Measurements from ENCODE around the gene RAB42.
"Not testable (repeated sequence)": the region's sequence is repeated elsewhere in the genome, so short reads cannot be mapped to it uniquely, and the experiment has no call there.

The RAB42 gene

DNA sequence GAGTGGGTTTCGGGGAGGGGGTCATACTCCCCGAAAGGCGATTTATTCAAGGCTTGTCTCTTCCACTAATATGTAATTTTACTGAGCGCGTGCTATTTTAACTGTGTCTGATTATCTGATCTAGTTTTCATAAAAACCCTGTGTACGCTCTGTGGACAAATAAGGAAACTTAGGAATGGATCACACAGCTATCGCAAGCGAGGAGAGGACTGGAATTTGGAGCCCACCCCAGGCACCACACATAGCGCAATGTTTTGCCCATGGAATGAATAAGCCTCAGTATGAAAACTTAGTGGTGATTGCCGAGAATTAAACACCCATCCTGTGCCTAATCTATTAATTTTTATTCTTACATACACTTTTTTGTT is 9.8 kb upstream of the RAB42 start:
- DNase-seq (ENCODE audit: low read depth in 2 of 3, low spot score in 2 of 3), result no peak

- DNase-seq (ENCODE audit: low read depth in 2 of 3, low spot score in 2 of 3), result not testable (repeated sequence)
These were observed 5.3 kb upstream of the RAB42 start for GRCh38 chr1:28586585-28587391.

DNA sequence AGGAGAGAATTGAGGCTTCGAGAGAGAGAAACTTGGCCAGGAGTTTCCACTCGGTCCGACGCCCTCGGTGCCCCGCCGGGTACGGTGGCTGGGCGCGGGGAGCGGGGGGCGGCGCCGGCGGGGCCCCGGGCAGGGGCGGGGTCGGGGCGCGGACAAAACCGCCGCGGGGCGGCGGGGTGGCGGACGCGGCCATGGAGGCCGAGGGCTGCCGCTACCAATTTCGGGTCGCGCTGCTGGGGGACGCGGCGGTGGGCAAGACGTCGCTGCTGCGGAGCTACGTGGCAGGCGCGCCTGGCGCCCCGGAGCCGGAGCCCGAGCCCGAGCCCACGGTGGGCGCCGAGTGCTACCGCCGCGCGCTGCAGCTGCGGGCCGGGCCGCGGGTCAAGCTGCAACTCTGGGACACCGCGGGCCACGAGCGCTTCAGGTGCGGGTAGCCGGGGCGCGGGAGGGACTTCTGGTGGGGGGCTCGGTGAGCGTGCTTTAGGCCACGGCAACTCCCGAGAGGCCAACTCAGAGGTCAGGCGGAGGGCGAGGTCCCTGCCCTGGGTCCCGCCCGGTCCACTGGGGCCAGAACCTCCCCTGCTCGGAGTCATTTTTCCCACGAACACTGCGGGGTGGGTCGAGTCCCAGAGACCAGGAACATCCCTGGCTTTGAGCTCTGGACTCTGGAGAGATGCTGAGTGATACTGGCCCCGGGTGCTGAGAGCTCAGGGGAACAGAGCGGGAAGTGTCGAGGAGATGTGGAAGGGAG is 431 bp downstream of the RAB42 start:
- no peak for DNase-seq (ENCODE audit: low read depth in 2 of 3, low spot score in 2 of 3)

DNA sequence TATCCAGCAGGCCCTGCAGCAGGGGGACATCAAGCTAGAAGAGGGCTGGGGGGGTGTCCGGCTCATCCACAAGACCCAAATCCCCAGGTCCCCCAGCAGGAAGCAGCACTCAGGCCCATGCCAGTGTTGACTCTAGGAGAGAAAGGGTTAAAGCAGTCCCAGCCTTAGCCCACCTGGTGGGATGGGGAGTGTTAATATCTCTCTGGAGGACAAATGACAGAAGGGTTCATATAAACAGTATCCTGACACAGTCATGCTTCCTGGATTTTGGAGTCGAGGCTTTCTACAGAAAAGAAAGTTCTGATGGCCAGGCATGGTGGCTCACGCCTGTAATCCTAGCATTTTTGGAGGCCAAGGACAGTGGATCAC is 1.9 kb downstream of the RAB42 start:
- DNase-seq (ENCODE audit: low read depth in 2 of 3, low spot score in 2 of 3), result not testable (repeated sequence)

DNA sequence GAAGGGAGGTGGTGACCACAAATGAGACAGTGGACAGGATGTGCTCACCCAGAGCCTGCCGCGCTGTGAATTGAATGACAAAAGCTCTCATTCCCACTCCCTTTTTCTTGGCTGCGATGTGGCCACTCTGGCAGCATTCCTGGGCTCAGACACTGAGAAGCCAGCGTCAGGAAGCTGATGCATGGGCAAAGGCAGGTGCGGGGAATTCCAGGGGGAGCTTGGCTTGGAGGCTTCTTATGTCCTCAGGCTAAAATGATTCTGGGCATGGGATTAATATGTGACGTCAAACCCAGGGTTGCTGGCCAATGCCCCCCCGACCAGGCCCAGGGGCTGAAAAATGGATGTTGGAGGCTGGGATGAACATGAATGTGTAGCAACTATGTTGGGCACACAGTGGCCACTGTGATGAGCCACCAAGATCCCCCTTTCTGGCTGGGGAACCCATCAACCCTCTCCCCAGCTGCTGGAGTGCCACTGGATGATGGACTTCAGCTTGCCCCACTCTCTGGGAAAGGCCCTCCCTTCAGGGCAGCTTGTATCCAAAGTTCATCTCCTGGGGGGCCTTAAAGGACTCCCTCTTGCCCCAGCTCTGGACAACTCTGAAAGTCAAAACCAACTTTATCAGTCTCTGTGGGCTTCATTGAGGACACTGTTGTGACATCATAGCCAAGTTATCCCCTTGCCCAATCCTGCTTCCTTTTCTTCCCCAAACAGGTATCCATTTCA is 2.8 kb downstream of the RAB42 start:
- not testable (repeated sequence) for DNase-seq (ENCODE audit: low read depth in 2 of 3, low spot score in 2 of 3)

DNA sequence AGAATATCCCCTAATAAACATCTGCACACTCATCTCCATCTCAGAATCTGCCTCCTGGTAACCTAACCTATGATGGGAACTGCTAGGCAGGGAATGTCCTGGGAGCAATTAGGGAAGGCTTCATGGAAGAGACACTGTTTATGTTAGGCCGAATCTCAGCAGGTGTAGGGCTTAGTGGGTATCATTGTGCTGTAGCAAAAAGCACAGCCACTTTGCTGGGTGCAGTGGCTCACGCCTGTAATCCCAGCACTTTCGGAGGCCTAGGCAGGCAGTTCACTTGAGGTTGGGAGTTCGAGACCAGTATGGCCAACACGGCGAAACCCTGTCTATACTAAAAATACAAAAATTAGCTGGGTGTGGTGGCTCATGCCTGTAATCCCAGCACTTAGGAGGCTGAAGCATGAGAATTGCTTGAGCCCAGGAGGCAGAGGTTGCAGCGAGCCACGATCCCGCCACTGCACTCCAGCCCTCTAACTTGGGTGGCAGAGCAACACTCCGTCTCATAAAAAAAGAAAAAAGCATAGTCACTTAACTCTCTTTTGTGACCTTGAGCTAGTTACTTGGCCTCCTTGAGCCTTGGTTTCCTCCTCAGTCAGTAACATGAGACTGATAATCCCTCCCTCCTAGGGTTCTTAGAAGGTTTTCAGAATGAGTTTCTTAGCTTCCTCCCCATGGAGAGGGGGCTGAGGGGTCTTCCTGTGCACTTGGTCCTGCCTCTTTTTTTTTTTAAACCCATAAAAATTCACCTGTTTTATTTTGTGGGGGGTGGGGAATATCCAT is 3.5 kb downstream of the RAB42 start:
- no peak for DNase-seq (ENCODE audit: low read depth in 2 of 3, low spot score in 2 of 3)

GRCh38 chr1:28596276-28596675 is 4.2 kb downstream of the RAB42 start:
- DNase-seq (ENCODE audit: low read depth in 2 of 3, low spot score in 2 of 3), result not testable (repeated sequence)

DNA sequence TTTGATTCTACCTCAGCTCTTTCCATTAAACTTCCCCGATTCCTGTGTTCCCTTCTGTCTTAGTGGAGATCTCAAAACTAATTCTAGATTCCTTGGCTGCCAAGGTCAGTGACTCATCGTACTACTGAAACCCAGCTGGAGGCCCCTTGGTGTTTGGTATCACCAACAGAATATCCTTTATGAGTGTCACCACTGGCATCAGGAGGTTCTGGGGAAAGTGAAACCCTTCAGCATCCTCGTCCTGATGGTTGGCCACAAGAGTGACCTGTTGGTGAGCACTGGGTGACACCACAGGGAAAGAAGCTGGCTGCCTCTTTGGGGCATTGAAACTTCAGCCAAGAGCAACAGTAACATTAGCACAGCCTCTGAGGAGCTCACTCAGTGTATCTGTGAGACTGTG is 9.6 kb downstream of the RAB42 start:
- DNase-seq (ENCODE audit: low read depth in 2 of 3, low spot score in 2 of 3), result no peak

GRCh38 chr1:28602536-28603439 is 10.7 kb downstream of the RAB42 start:
- no peak for DNase-seq (ENCODE audit: low read depth in 2 of 3, low spot score in 2 of 3)

DNA sequence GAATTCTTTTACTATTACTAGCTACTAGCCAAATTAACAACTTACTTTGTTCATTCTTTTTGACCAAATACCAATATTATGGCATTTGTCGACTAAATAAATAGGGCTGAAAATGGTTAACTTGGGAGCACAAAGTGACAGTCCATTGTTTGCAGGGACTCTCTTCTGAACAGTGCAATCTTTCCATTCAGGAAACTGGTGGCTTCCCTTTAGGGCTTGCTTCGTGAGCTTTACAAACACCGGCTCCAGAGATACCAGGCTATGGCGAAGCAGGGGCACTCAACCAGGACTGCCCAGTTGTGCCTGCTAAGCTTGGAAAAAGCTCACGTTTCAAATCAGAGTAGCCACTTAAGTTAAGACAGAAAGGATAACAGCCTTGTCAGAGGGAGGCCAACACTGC is 12.3 kb downstream of the RAB42 start:
- DNase-seq (ENCODE audit: low read depth in 2 of 3, low spot score in 2 of 3), result no peak

- DNase-seq (ENCODE audit: low read depth in 2 of 3, low spot score in 2 of 3), result no peak
These were observed 12.9 kb downstream of the RAB42 start for GRCh38 chr1:28604962-28605361.

DNA sequence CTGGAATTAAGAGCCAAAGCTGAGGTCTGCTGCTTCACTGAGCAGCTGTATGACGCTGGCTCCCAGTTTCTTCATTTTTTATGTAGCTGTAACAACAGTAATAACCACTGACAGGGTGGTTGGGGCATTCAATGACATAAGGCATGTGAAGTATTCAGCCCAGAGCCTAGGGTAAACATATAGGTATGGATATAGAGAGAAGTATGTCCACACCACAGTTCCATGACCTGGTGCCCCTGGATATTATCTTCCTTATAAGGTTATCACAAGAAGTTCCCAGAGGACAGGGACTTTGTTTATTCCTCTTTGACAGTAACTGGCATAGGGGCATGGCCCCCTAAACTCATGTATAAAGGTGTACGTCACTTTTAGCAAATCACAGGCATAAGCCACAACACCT is 14.7 kb downstream of the RAB42 start:
- DNase-seq (ENCODE audit: low read depth in 2 of 3, low spot score in 2 of 3), result no peak

DNA sequence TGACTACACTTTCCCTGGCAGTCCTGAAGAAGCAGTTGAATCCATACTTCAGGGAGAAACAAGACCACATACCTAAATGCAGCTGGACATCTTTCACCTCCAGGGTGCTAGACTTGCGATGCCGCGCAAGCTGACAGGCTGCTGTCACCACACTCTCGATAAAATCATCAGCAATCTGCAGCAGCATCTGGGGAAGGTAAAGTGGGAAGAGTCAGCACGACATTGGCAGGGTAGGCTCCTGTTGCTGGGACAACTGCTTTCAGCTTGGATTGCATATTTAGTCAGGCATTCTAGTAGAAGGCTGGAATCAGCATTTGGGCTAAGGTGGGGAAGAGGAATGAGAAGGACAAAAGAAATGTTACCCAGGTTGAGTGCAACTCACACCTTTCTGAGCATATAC is 21.1 kb downstream of the RAB42 start:
- DNase-seq (ENCODE audit: low read depth in 2 of 3, low spot score in 2 of 3), result no peak

DNA sequence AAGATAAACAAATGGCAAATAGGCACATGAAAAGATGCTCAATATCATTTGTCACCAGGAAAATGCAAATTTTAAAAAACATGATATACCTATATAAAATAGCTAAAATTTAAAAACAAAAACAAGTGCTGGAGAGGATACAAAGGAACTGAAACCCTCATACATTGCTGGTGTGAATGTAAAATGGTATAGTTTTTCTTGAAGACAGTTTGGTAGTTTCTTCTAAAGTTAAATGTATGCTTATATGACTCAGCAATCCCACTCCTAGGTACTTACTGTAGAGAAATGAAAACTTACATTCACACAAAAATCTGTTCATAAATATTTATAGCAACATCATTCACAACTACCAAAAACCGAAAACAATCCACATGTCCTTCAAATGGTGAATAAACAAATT is 39.6 kb downstream of the RAB42 start:
- no peak for DNase-seq (ENCODE audit: low read depth in 2 of 3, low spot score in 2 of 3)

- no peak for DNase-seq (ENCODE audit: low read depth in 2 of 3, low spot score in 2 of 3)
These were observed 40.5 kb downstream of the RAB42 start for GRCh38 chr1:28632560-28632959.

GRCh38 chr1:28640766-28641165 is 48.7 kb downstream of the RAB42 start:
- DNase-seq (ENCODE audit: low read depth in 2 of 3, low spot score in 2 of 3), result no peak

GRCh38 chr1:28642056-28642846 is 50.2 kb downstream of the RAB42 start:
- peak in 2 of 3 experiments; percentile 10 to 11 for DNase-seq (ENCODE audit: low read depth in 2 of 3, low spot score in 2 of 3)

- DNase-seq (ENCODE audit: low read depth in 2 of 3, low spot score in 2 of 3), result peak; percentile 75 to 85 (median 77)
These were observed 51.0 kb downstream of the RAB42 start, which contains the start of gene TAF12 for GRCh38 chr1:28642847-28643635. TSS of gene TAF12 (minus strand) at chr1:28643067. CDS start at chr1:28622081, 20,986 bp downstream.

All from activated CD8-positive, alpha-beta memory T cell treated with anti-CD3 and anti-CD28 coated beads for 48 hours (primary cell).